ENCODE measurements around the gene C16orf90.
"Not testable (repeated sequence)": the region's sequence is repeated elsewhere in the genome, so short reads cannot be mapped to it uniquely, and the experiment has no call there.

C16orf90 gene, protein sequence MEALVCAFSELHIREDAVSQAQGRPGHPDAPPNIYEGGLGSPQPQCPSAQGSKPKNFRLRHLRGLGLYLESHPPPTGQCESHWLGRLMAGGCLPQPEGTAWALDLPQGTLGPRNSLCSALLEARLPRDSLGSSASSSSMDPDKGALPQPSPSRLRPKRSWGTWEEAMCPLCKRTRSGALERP

DNA sequence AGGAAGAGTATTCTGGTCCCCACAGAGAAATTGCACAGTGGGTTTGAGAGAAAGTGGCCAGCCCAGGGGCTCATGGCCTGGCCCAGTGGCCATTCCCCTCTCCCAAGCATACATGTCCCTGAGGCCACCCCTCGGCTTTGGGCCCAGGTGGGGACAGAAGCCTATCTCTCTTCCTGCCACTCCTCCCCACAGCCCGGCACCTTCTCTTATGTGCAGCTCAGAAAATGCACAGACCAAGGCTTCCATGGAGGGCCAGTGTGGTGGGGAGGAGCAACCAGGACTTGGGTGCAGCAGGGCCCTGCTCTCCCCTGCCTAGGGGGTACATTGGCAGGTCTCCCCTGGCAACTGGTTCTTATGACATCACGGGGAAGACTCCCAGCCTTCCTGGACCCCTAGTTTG lies at the start of gene C16orf90:
TSS of gene C16orf90 (minus strand) at position 314 of the 400 bp plus-strand sequence. CDS start at position 246, 68 bp downstream.
- DNase-seq (ENCODE audit: low read depth), result no peak

- no peak for DNase-seq (ENCODE audit: low read depth)
Observed at GRCh38 chr16:3542601-3543373, 47.5 kb upstream of the C16orf90 start.

GRCh38 chr16:3541527-3542155 lies 46.4 kb upstream of the C16orf90 start:
- no peak for DNase-seq (ENCODE audit: low read depth)

DNA sequence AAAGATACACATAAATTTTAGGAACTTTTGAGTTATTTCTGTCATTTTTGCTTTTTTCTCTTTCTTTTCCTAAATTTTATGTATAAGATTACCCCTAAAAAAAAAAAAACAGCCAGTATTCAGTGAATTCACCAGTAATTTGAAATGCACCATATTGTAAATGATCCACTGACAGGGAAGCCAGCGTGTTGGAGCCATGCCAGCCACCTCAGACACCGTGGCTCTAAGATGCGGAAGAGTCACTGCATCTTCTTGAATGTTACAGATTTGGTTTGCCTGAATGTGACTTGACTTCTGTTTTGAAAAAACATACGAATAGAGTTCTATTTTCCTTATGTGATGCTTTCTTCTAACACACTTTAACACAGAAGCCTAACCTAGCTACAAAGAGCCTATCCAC lies 42.9 kb upstream of the C16orf90 start:
- DNase-seq (ENCODE audit: low read depth), result no peak

- DNase-seq (ENCODE audit: low read depth), result no peak
Observed at GRCh38 chr16:3536851-3537250, 41.6 kb upstream of the C16orf90 start.

GRCh38 chr16:3536271-3536731 lies 41.0 kb upstream of the C16orf90 start:
- DNase-seq (ENCODE audit: low read depth), result no peak

- DNase-seq (ENCODE audit: low read depth), result no peak
Observed at GRCh38 chr16:3534126-3534525, 38.8 kb upstream of the C16orf90 start.

DNA sequence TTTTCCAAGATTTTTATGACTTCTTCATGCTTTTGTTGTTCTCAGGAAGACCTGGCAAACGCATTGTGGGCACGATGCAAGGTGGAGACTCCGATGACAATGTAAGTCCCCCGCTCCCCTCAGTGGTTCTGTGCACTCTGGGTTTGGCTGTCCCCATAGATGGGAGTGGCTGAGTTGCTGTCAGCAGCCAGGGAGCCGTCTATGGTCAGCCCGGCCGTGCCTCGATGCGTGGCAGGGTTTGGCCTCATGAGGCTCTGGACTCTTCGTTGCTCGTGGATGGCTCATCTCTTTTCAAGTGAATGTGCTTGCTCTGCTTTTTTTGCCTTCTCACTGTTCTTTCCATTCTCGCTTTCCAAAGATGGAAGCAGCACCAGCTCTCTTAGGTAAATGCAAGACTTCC lies 37.5 kb upstream of the C16orf90 start:
- DNase-seq (ENCODE audit: low read depth), result no peak

DNA sequence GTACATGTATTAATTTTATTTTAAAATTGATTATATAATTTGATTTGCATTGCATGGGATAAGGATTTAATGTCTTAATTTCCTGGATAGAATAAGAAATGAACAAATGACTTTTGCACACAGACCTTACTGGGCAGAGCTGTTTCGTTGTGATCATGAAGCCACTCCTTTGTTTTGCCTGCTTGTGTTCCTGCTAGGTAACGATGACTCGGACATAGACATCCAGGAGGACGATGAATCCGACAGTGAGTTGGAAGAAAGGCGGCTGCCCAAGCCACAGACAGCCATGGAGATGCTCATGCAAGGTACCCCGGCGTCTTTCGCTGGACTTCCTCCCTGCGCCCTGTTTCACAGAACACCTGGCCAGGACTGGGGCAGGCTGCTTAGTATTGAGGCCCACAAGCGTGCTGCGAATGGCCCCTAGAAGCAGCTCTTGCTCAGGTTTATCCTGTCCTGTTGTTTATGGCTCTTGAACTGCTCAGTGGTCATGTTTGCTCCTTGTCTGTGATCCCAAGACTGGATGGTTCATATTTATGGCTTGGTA lies 35.2 kb upstream of the C16orf90 start:
- no peak for DNase-seq (ENCODE audit: low read depth)

GRCh38 chr16:3529175-3529574 lies 33.9 kb upstream of the C16orf90 start:
- no peak for DNase-seq (ENCODE audit: low read depth)

DNA sequence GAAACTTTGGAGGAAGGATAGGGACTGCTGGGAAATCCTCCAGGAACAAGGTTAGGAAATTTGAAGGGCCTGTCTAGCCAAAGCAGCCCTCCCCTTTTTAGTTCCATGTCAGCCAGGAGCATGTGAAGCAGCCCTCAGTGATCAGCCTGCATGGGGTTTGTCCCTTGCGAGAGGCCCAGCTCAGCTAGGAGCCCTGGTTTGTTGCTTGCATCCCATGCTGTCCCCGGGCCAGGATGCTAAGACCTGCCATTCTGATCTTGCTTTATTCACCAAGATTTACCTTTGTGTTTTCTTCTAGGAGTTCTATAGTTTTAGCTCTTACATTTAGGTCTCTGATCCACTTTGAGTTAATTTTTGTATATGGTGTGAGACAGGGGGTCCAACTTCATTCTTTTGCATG lies 33.1 kb upstream of the C16orf90 start:
- no peak for DNase-seq (ENCODE audit: low read depth)

DNA sequence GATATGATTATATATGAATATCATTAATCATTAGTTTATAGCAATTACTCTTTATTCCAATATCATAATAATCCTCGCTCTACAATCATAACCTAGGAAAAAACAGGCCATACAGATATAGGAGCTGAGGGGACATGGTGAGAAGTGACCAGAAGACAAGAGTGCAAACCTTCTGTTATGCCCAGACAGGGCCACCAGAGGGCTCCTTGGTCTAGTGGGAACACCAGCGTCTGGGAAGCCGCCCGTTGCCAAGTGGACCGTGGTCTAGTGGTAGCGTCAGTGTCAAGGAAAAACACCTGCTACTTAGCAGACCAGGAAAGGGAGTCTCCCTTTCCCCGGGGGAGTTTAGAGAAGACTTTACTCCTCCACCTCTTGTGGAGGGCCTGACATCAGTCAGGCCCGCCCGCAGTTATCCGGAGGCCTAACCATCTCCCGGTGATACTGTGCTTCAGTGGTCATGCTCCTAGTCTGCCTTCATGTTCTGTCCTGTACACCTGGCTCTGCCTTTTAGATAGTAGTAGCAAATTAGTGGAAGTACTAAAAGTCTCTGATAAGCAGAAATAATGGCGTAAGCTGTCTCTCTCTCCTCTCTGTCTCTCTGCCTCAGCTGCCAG lies 32.0 kb upstream of the C16orf90 start:
- not testable (repeated sequence) for DNase-seq (ENCODE audit: low read depth)

- DNase-seq (ENCODE audit: low read depth), result no peak
Observed at GRCh38 chr16:3525951-3526350, 30.7 kb upstream of the C16orf90 start.

DNA sequence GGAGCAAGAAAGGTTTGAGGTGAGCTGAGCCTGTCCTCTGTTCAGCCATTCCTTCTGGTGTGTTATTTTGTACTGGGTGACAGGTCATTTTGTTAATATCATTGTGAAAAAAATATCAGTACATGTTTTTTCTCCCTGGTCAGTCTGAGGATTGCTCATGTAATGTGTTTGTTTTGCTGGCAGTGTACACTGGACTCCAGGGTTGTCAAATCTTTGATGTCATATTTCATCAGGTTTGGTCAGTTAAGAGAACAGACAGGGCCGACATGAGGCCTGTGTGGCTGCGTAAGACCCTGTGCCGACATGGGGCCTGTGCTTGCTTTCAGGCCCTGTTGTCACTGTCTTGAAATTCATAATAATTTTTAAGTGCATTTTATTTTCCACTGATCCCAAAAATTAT lies 28.0 kb upstream of the C16orf90 start:
- DNase-seq (ENCODE audit: low read depth), result no peak

DNA sequence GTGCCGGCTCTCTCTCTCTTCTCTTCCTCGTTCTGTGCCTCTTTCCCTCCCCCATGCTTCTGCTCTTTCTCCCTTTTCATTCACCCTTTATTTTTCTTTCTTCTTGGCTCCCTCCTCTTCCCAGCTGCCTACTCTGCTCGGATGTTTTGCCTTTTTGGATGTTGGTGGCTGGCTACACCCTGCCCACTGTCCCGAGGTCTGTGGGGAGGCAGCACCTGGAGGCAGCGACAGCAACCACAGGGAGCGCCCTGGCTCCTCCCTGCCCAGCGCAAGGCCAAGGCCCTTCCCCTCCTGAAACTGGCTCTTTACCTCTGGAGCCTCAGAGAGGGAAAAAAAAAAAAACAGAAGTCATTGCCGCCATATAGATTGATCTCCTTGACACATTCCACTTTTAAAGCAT lies 25.6 kb upstream of the C16orf90 start:
- DNase-seq (ENCODE audit: low read depth), result no peak

GRCh38 chr16:3520413-3520812 lies 25.1 kb upstream of the C16orf90 start:
- no peak for DNase-seq (ENCODE audit: low read depth)

GRCh38 chr16:3519581-3519980 lies 24.3 kb upstream of the C16orf90 start:
- no peak for DNase-seq (ENCODE audit: low read depth)

- DNase-seq (ENCODE audit: low read depth), result no peak
Observed at GRCh38 chr16:3518986-3519348, 23.7 kb upstream of the C16orf90 start.

DNA sequence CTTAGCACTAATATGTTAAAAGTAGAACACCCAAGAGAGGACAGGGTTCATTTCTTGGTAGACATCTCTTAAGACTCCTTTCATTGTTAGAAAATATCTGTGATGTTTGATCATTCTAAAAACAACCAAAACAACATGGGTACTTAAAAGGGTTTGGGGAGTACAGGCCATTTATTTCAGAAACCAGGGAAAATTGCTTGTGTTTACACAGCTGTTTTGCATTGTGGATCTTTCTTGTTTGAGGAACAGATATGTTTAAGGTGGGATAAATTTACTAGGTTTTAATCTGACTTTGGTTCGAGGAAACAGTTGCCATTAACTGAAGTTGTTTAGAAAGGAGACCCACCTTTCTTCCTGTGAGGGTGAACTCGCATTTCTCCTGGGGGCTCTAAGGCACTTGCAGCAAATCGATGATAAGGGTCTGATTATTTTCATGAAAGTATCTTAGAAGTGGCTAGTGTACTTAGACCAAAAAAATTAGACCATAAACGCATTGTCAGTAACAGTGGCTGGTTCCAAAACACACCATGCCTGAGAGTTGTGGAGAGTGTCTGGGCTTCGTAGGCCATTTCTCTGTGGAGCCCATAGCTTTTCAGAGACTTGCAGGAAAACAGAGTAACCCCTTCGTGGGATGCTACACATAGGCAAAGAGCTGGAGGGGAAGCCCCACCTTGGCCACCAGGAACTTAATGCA lies 23.1 kb upstream of the C16orf90 start:
- no peak for DNase-seq (ENCODE audit: low read depth)

GRCh38 chr16:3515897-3516296 lies 20.6 kb upstream of the C16orf90 start:
- DNase-seq (ENCODE audit: low read depth), result no peak

- DNase-seq (ENCODE audit: low read depth), result no peak
Observed at GRCh38 chr16:3514621-3515020, 19.3 kb upstream of the C16orf90 start.

Measured in stimulated activated CD8-positive, alpha-beta memory T cell treated with anti-CD3 and anti-CD28 coated beads, Interleukin-12 subunit alpha, Interleukin-12 subunit beta, amount 100 ng/mL, for 4 hours (primary cell).